GM19452 (cell line): ENCODE results near the gene ZNF536.
"Not testable (repeated sequence)": the region's sequence is repeated elsewhere in the genome, so short reads cannot be mapped to it uniquely, and the experiment has no call there.

Experiments used
- ATAC-seq: cut with Tn5 transposase; IDR thresholded peaks from one replicate; pipeline ENCODE4 v1.9.1; 2021; ENCODE audit not compliant: unreplicated experiment

Gene ZNF536

DNA sequence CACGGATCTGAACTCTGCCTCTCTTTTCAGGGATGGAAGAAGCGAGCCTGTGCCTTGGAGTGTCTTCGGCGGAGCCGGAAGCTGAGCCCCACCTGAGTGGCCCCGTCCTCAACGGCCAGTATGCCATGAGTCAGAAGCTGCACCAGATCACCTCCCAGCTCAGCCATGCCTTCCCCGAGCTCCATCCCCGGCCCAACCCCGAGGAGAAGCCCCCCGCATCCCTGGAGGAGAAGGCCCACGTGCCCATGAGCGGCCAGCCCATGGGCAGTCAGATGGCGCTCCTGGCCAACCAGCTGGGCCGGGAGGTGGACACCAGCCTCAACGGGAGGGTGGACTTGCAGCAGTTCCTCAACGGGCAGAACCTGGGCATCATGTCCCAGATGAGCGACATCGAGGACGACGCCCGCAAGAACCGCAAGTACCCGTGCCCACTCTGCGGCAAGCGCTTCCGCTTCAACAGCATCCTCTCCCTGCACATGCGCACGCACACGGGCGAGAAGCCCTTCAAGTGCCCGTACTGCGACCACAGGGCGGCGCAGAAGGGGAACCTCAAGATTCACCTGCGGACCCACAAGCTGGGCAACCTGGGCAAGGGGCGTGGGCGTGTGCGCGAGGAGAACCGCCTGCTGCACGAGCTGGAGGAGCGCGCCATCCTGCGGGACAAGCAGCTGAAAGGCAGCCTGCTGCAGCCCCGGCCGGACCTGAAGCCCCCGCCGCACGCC, 71.5 kb downstream of the ZNF536 start:
- no peak for ATAC-seq

DNA sequence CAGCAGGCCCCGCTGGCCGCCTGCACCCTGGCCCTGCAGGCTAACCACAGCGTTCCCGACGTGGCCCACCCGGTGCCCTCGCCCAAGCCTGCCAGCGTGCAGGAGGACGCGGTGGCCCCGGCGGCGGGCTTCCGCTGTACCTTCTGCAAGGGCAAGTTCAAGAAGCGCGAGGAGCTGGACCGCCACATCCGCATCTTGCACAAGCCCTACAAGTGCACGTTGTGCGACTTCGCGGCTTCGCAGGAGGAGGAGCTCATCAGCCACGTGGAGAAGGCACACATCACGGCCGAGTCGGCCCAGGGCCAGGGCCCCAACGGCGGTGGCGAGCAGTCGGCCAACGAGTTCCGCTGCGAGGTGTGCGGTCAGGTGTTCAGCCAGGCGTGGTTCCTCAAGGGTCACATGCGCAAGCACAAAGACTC, 72.1 kb downstream of the ZNF536 start:
- no peak for ATAC-seq

GRCh38 chr19:30444686-30445232, 72.6 kb downstream of the ZNF536 start:
- no peak for ATAC-seq

DNA sequence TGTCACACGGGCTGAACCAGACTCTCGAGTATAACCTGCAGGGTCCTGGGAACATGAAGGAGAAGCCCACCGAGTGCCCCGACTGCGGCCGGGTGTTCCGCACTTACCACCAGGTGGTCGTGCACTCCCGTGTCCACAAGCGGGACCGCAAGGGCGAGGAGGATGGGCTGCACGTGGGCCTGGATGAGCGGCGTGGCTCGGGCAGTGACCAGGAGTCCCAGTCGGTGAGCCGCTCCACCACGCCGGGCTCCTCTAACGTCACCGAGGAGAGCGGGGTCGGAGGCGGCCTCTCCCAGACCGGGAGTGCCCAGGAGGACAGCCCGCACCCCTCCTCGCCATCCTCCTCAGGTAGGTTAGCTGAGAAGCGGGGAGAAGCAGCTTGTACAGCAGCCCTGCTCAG, 73.2 kb downstream of the ZNF536 start:
- no peak for ATAC-seq

DNA sequence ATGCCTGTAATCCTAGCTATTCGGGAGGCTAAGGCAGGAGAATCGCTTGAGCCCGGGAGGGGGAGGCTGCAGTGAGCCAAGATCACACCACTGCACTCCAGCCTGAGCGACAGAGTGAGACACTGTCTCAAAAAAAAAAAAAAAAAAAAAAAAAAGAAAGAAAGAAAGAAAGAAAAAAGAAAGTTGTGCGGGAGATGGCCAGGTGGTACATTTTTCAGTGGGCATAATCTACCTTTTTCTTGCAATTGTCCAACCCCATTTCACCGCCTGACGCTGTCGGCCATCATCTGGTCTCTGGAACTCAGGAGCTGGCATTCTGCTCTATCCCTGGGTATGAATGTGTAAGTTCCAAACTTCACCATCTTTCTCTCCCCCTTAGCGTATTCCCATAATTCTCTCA, 73.9 kb downstream of the ZNF536 start:
- ATAC-seq, result not testable (repeated sequence)

DNA sequence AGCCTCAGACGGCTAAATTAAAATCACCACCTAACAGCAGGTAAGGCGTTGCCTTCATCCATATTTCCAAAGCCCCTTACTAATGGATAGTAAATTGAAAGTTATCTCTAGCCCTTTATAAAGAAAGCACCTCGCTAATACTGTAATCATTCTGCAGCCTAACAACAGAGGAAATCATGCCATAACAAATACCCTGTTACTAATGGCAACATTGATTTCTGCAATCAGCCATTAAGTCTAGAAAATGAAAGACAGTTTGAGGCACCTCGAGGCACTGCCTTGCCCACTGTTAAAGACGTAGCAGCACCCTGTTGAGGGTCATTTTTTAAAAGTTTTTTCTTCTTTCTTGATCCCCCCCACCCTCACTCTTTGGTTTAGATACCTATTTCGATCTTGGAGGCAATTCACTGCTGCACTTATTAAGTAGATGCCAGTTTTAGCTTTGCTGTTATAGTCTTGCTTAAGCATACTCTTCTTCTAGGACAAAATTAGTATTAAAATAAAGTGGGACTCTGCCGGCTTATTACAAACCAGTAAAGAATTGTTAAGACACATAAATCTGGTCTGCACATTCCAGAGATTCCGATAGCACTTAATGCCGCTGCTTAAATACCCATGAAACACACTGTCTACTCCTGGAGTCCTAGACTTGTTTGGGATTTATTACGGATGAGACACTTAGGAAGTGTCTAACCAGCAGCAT, 74.8 kb downstream of the ZNF536 start:
- ATAC-seq, result no peak

- no peak for ATAC-seq
Measured at GRCh38 chr19:30447553-30447870, 75.3 kb downstream of the ZNF536 start.

DNA sequence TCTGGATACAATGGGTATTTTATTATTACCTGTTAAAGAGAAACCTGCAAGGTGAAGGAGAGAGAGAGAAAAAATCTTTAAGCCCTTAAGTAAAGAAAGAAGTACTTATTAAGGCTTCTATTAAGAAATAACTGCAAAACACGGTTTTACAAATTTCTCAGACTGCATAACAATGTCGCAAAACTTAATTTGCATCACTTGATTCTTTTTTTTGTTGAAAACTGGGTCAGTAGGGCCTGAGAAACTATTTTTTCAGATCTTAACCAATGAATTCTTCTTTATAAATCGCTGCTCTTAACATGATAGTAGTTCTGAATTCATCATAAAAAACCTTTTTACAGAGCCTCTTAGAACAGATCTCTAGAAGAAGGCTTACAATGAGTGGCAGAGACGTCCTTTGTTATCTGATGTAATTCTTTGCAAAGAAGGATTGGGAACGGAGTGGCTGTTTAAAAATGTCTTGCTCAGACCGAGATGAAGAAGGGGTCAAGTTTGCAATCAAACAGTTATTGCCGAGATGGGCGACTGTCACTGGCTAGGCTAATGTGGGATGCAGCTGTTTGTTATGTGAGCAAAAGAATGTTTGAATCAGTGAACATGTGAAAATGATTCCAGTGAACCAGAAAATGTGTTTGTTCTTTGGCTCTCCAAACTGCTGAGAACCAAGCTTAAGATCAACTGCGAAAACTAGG, 76.3 kb downstream of the ZNF536 start:
- ATAC-seq, result no peak

DNA sequence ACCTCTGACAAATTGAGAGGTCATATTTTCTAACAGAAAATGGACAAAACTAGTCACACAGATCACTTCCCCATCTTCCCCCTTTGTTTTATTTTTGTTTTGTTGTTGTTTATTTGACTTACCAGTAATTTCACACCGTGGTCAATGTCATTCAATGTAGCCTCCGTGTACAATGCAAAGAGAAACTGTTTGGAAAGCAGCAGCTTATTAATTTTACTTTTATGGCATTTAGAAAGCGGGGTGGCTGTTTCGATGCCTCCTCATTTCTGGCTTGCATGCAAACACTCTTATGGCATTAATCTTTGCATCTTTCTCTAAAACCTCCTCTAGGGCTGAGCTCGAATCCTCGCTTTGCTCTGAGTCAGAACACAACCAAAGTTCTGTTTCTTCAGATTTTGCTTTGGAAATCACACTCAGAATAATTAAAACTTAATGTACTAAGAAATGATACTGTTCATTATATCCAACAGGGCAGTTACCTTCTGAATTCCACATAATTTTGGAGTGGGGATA, 77.0 kb downstream of the ZNF536 start:
- ATAC-seq, result no peak

- ATAC-seq, result no peak
Measured at GRCh38 chr19:30449673-30450072, 77.5 kb downstream of the ZNF536 start.

GRCh38 chr19:30450100-30450499, 77.9 kb downstream of the ZNF536 start:
- no peak for ATAC-seq

DNA sequence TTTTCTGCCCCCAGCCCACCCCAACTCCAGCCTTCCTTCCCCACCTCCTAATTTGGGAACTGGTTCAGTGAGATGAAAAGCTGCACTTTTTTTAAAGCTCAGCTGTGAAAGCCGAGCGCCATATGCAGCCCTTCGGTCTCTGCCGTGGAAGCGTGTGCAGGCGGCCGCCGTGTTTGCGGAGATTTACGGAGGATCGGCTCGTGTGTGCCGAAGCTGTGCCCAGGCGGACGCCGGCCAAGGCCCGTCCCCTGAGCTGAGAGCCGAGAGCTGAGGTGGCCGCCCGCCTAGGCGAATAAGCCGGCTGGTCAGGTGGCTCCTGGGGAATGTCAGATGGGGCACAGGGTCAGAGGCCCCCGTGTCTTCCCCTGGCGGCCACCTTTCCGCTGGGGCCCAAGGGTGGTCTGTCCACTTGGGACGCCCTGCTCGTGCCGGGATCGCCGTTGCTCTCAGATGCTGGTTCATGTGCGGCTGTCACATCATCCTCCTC, 78.7 kb downstream of the ZNF536 start:
- no peak for ATAC-seq

GRCh38 chr19:30452931-30453330, 80.7 kb downstream of the ZNF536 start:
- no peak for ATAC-seq

DNA sequence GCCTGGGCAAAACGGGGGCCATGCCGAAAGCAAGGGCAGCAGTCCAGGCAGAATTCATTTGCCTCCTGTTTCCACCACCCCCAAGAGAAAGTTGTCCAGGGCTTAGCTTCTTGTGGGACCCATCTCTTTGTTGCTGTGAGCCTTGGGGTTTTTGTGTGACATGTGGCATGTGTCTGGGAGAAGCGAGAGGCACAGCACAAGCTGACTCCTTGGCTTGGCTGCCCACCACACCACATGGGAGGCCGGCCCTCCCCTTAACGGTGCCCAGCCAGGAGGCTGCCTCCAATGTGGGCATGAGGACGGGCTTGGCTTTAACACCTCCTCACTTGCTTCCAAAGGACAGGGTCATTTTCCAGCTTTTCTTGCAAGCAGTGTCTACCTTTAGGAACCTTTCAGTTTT, 81.6 kb downstream of the ZNF536 start:
- ATAC-seq, result no peak

DNA sequence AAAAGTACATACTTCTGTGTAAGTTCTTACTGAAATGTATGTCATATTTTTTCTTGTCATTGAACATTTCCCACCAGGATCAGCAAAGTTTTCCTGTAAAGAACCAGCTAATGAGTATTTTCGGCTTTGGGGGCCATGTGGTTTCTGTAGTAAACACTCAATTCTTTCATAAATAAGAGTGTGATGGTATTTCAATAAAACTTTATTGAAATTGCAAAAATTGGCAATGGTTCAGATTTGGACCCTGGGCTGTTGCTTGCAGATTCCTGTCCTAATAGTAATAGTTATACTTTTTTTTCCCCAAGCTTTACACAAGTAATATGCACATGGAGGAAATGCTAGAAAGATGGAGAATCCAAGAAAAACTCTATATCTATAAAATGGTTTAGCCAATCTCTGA, 83.7 kb downstream of the ZNF536 start:
- ATAC-seq, result no peak

DNA sequence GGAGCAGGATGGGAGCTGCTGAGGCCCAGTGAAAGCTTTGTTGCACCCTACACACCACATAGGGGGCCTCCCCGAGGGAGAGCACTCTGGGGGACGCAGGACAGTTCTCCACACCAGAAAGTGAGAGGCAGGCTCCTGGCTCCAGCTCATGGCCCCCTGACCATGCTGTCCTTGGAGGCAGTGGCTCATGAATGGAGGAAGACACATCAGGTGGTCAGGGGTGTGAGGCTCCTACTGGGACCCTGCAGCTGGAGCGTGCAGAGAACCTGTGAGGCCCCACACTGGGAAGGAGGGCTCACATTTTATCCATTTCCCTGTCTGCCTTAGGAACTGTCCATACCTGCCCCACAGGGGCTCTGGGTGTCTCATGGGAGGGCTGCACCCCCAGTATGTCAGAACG, 85.3 kb downstream of the ZNF536 start:
- ATAC-seq, result no peak

- no peak for ATAC-seq
Measured at GRCh38 chr19:30459859-30460258, 87.7 kb downstream of the ZNF536 start.

GRCh38 chr19:30464162-30464561, 92.0 kb downstream of the ZNF536 start:
- ATAC-seq, result no peak

DNA sequence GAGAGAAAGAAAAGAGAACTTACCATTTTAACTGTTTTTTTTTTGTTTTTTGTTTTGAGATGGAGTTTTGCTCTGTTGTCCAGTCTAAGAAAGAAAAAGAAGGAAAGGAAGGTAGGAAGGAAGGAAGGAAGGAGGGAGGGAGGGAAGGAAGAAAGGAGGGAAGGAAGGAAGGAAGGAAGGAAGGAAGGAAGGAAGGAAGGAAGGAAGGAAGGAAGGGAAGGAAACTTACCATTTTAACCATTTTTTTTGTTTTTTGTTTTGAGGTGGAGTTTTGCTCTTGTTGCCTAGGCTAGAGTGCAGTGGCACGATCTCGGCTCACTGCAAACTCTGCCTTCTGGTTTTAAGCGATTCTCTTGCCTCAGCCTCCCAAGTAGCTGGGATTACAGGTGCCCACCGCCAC, 94.4 kb downstream of the ZNF536 start:
- ATAC-seq, result not testable (repeated sequence)

DNA sequence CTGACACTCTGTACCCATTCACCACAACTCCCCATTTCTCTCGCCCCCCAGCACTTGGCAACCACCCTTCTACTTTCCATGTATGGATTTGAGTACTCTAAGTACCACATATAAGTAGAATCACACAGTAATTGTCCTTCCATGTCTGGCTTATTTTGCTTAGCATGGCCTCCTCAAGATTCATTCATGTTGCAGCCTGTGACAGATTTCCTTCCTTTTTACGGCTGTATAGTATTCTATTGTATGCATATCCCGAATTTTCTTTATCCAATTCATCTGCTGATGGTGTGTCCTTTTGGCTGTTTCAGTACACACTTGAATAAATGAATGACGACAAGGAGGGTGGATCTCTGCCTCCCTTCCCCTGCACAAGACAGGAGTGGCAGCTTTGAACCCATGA, 95.1 kb downstream of the ZNF536 start:
- no peak for ATAC-seq

GRCh38 chr19:30469774-30470173, 97.6 kb downstream of the ZNF536 start:
- no peak for ATAC-seq

DNA sequence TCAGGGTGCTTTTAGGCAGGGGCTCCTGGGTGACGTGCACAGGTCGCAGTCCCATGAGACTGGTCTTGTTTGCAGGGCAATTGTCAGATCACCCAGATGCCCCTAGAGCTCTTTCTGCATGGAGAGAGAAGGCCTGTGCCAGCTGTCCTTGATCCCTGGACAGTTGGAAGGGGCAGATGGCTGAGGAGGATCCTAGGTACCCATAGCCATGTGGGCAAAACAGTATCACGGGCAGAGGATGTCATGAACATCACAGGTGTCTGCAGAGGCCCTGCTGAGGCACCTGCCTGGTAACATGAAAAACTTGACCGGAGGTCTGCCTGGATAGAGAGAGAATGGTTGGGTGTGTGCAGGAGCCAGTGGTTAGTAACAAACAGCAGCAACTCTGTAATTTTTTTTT, 99.3 kb downstream of the ZNF536 start:
- ATAC-seq, result no peak
